Astrocyte (in vitro differentiated cells and primary cell): ENCODE data around the gene PCDHGA5. TPM values are rescaled to one million over a fixed set of nuclear protein-coding genes. Genes with fewer than 3 reads are reported as not detected.

Experiments used
- DNase-seq: peaks from one replicate; pipeline ENCODE4 v3.0.0-alpha.2; 2010; ENCODE audit warnings: low read depth
- FAIRE-seq: peaks from 2 replicates; lab custom pipeline; 2011; peaks lifted over from hg19 to GRCh38; lab: Jason Lieb, UNC
- H2AFZ ChIP-seq: 2 replicates; pipeline ENCODE4 v1.6.0; 2012; ENCODE audit warnings: low read depth, low read length, inconsistent platforms
- H3K27ac ChIP-seq: 2 replicates; pipeline ENCODE4 v1.5.1; 2011; ENCODE audit warnings: low read depth, low read length, inconsistent platforms
- H3K27me3 ChIP-seq: 2 replicates; pipeline ENCODE4 v1.6.0; 2011; ENCODE audit warnings: low read length, inconsistent platforms; ENCODE audit not compliant: insufficient read depth
- H3K36me3 ChIP-seq: 2 replicates; pipeline ENCODE4 v1.5.1; 2011; ENCODE audit warnings: low read length, inconsistent platforms; ENCODE audit not compliant: insufficient read depth
- H3K4me1 ChIP-seq: 2 replicates; pipeline ENCODE4 v1.5.1; 2011; ENCODE audit warnings: low read length, inconsistent platforms; ENCODE audit not compliant: insufficient read depth
- H3K4me2 ChIP-seq: 2 replicates; pipeline ENCODE4 v1.6.0; 2012; ENCODE audit warnings: low read length, inconsistent platforms
- H3K4me3 ChIP-seq: 2 replicates; pipeline ENCODE4 v1.5.1; 2011; ENCODE audit warnings: low read depth, mild to moderate bottlenecking, low read length, inconsistent platforms; ENCODE audit not compliant: insufficient read depth
- H3K79me2 ChIP-seq: 2 replicates; pipeline ENCODE4 v1.6.0; 2012; ENCODE audit warnings: mild to moderate bottlenecking, low read length, inconsistent platforms; ENCODE audit not compliant: insufficient read depth
- H3K9ac ChIP-seq: 2 replicates; pipeline ENCODE4 v1.6.0; 2012; ENCODE audit warnings: mild to moderate bottlenecking, low read length, inconsistent platforms
- H3K9me3 ChIP-seq: 2 replicates; pipeline ENCODE4 v1.5.1; 2012; ENCODE audit warnings: low read depth, mild to moderate bottlenecking, low read length, inconsistent platforms; ENCODE audit not compliant: insufficient read depth
- H4K20me1 ChIP-seq: 2 replicates; pipeline ENCODE4 v1.6.0; 2012; ENCODE audit warnings: low read length, inconsistent platforms; ENCODE audit not compliant: insufficient read depth
- H3K27ac Mint-ChIP-seq: one replicate; pipeline ENCODE4 v1.8.0; 2021; ENCODE audit warnings: mild to moderate bottlenecking, mixed read lengths; ENCODE audit not compliant: unreplicated experiment
- H3K27me3 Mint-ChIP-seq: one replicate; pipeline ENCODE4 v1.8.0; 2021; ENCODE audit warnings: low read depth, mixed read lengths; ENCODE audit not compliant: unreplicated experiment
- H3K36me3 Mint-ChIP-seq: one replicate; pipeline ENCODE4 v1.8.0; 2021; ENCODE audit warnings: low read depth, mixed read lengths; ENCODE audit not compliant: unreplicated experiment
- H3K4me1 Mint-ChIP-seq: one replicate; pipeline ENCODE4 v1.8.0; 2021; ENCODE audit warnings: low read depth, mixed read lengths; ENCODE audit not compliant: unreplicated experiment
- H3K4me3 Mint-ChIP-seq: one replicate; pipeline ENCODE4 v1.8.0; 2021; ENCODE audit warnings: mild to moderate bottlenecking, moderate library complexity, mixed read lengths; ENCODE audit not compliant: unreplicated experiment
- H3K9me3 Mint-ChIP-seq: one replicate; pipeline ENCODE4 v1.8.0; 2021; ENCODE audit warnings: mild to moderate bottlenecking, mixed read lengths; ENCODE audit not compliant: unreplicated experiment
- EZH2 ChIP-seq: IDR thresholded peaks from 2 replicates; pipeline ENCODE4 v1.6.1; 2012; ENCODE audit warnings: mild to moderate bottlenecking, low read length, inconsistent platforms; ENCODE audit not compliant: insufficient read depth
- total RNA-seq: library from RNA; stranded (reverse); gene quantifications from 2 replicates; pipeline ENCODE4 v1.2.1, GENCODE V29; 2021
- TF ChIP-seq, protein P1 (sequence below): IDR thresholded peaks from 2 replicates; pipeline ENCODE4 v1.5.1; 2011; ENCODE audit warnings: low read depth, mild to moderate bottlenecking, inconsistent platforms, low read length, moderate library complexity; ENCODE audit not compliant: insufficient read depth

The PCDHGA5 gene
- total RNA-seq, 1 donor from 2014 or later = 0.30 TPM

DNA sequence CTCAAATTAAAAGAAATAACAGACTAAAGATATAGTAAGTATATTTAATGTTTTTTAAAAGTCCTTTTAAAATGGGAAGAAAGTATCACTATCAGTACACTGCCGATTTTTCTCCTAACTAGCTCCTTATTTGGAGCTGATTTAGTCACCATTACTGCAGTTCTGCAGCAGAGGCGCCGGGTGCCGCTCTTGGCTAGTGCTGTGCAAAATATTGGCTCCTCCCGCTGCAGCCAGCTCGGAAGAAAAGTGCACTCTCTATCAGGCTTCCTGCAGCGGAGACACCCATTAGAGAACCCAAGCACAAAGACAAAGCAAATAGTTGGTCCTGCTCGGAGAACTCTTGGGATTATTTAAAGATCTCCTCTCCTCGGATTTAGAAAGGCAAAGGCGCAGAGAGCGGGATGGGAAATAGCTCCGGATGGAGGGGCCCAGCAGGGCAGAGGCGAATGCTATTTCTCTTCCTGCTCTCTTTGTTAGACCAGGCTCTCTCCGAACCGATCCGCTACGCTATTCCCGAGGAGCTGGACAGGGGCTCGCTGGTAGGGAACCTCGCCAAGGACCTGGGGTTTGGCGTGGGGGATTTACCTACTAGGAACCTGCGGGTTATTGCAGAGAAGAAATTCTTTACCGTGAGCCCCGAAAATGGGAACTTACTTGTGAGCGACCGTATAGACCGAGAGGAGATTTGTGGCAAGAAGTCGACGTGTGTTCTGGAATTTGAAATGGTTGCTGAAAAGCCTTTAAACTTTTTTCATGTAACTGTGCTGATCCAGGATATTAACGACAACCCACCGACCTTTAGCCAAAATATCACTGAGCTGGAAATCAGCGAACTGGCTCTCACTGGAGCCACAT lies 6.3 kb downstream of the PCDHGA5 start, which contains the start of gene PCDHGB3:
TSS of gene PCDHGB3 (plus strand) at position 249 of the 855 bp plus-strand sequence. CDS start at position 402, 153 bp downstream.
- H3K27ac ChIP-seq = no peak within 1 kb of the TSS
- Mint-ChIP-seq H3K4me3 (no peak within 1 kb of the TSS), H3K4me1 (no peaks in the 10 kb centered on the region), H3K9me3 (peaks cover 27% of the 10 kb centered on the region), H3K36me3 (peaks cover 5% of the 10 kb centered on the region), H3K27ac (no peak within 1 kb of the TSS), H3K27me3 (no peaks in the 10 kb centered on the region)
- peak within 1 kb of the TSS; percentile 51 for H3K4me3 ChIP-seq
- no peaks in the 10 kb centered on the region for H4K20me1 ChIP-seq
- FAIRE-seq (peak; percentile 13), DNase-seq (peak; percentile 39)
- no peaks in the 10 kb centered on the region for H3K36me3 ChIP-seq
- TF ChIP-seq, protein P1, sequence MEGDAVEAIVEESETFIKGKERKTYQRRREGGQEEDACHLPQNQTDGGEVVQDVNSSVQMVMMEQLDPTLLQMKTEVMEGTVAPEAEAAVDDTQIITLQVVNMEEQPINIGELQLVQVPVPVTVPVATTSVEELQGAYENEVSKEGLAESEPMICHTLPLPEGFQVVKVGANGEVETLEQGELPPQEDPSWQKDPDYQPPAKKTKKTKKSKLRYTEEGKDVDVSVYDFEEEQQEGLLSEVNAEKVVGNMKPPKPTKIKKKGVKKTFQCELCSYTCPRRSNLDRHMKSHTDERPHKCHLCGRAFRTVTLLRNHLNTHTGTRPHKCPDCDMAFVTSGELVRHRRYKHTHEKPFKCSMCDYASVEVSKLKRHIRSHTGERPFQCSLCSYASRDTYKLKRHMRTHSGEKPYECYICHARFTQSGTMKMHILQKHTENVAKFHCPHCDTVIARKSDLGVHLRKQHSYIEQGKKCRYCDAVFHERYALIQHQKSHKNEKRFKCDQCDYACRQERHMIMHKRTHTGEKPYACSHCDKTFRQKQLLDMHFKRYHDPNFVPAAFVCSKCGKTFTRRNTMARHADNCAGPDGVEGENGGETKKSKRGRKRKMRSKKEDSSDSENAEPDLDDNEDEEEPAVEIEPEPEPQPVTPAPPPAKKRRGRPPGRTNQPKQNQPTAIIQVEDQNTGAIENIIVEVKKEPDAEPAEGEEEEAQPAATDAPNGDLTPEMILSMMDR = peak; percentile 38
- TF ChIP-seq EZH2 = no peak
- peak within 1 kb of the TSS; percentile 62 for H3K9ac ChIP-seq
- H3K4me2 ChIP-seq = peak within 1 kb of the TSS; percentile 81
- no peaks in the 10 kb centered on the region for H3K4me1 ChIP-seq
- H2AFZ ChIP-seq = peak within 1 kb of the TSS; percentile 63
- peaks cover 2% of the 10 kb centered on the region for H3K27me3 ChIP-seq
- H3K9me3 ChIP-seq = peaks cover 56% of the 10 kb centered on the region
- no peaks in the 10 kb centered on the region for H3K79me2 ChIP-seq

DNA sequence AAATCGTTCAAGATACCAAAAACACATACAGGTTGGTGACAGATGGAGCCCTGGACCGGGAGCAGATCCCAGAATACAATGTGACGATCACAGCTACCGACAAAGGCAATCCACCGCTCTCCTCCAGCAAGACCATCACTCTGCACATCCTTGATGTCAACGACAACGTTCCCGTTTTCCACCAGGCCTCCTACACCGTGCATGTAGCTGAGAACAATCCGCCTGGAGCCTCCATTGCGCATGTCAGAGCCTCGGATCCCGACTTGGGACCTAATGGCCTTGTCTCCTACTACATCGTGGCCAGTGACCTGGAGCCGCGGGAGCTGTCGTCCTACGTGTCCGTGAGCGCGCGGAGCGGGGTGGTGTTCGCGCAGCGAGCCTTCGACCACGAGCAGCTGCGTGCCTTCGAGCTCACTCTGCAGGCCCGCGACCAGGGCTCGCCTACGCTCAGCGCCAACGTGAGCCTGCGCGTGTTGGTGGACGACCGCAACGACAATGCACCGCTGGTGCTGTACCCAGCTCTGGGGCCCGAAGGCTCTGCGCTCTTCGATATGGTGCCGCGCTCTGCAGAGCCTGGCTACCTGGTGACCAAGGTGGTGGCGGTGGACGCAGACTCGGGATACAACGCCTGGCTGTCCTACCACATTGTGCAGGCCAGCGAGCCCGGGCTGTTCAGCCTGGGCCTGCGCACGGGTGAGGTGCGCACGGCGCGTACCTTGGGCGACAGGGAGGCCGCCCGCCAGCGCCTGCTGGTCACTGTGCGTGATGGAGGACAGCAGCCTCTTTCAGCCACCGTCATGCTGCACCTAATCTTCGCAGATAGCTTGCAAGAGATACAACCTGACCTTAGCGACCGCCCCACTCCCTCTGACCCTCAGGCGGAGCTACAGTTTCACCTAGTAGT lies 7.9 kb downstream of the PCDHGA5 start:
- DNase-seq (no peak), FAIRE-seq (no peak)
- H3K4me2 ChIP-seq = no peak overlapping the region
- H3K4me3 ChIP-seq = no peak overlapping the region
- Mint-ChIP-seq H3K27ac (no peak overlapping the region), H3K36me3 (peaks cover 7% of the 10 kb centered on the region), H3K4me1 (no peaks in the 10 kb centered on the region), H3K9me3 (peaks cover 25% of the 10 kb centered on the region), H3K4me3 (no peak overlapping the region), H3K27me3 (no peaks in the 10 kb centered on the region)
- peaks cover 50% of the 10 kb centered on the region for H3K9me3 ChIP-seq
- no peaks in the 10 kb centered on the region for H3K4me1 ChIP-seq
- no peak overlapping the region for H2AFZ ChIP-seq
- no peaks in the 10 kb centered on the region for H3K27me3 ChIP-seq
- H3K27ac ChIP-seq = no peak overlapping the region
- H3K9ac ChIP-seq = no peak overlapping the region
- no peaks in the 10 kb centered on the region for H3K36me3 ChIP-seq
- TF ChIP-seq, protein P1 = no peak
- no peak for TF ChIP-seq EZH2
- no peaks in the 10 kb centered on the region for H4K20me1 ChIP-seq
- H3K79me2 ChIP-seq = no peaks in the 10 kb centered on the region
